Activated naive CD8-positive, alpha-beta T cell treated with anti-CD3 and anti-CD28 coated beads, Interleukin-2, amount 50 U/mL, for 24 hours (primary cell): ENCODE results near the gene SHB.

Experiments used
- ATAC-seq: fragments of 150-1000 bp; cut with Tn5 transposase; one replicate; pipeline ENCODE4 v1.10.0; 2021
- DNase-seq: peaks from one replicate; pipeline ENCODE4 v3.0.0; 2021
- H3K27ac Mint-ChIP-seq: one replicate; pipeline ENCODE4 v1.8.0; 2021; ENCODE audit warnings: mild to moderate bottlenecking, mixed read lengths
- H3K27me3 Mint-ChIP-seq: one replicate; pipeline ENCODE4 v1.8.0; 2021; ENCODE audit warnings: mixed read lengths
- H3K36me3 Mint-ChIP-seq: one replicate; pipeline ENCODE4 v1.8.0; 2021; ENCODE audit warnings: low read depth, mixed read lengths
- H3K4me1 Mint-ChIP-seq: one replicate; pipeline ENCODE4 v1.8.0; 2021; ENCODE audit warnings: mixed read lengths
- H3K4me3 Mint-ChIP-seq: one replicate; pipeline ENCODE4 v1.8.0; 2021; ENCODE audit warnings: mild to moderate bottlenecking, moderate library complexity, mixed read lengths
- H3K9me3 Mint-ChIP-seq: one replicate; pipeline ENCODE4 v1.8.0; 2021; ENCODE audit warnings: mixed read lengths

Gene SHB

GRCh38 chr9:38075272-38075671, 6.2 kb upstream of the SHB start:
- Mint-ChIP-seq H3K4me1 (no peaks in the 10 kb centered on the region), H3K27ac (no peak overlapping the region), H3K27me3 (peaks cover 19% of the 10 kb centered on the region), H3K9me3 (no peaks in the 10 kb centered on the region), H3K4me3 (no peak overlapping the region), H3K36me3 (no peaks in the 10 kb centered on the region)
- ATAC-seq (no peak), DNase-seq (no peak)

GRCh38 chr9:38074441-38074961, 5.5 kb upstream of the SHB start:
- ATAC-seq (no peak), DNase-seq (no peak)
- Mint-ChIP-seq H3K27ac (no peak overlapping the region), H3K36me3 (no peaks in the 10 kb centered on the region), H3K4me3 (no peak overlapping the region), H3K27me3 (peaks cover 17% of the 10 kb centered on the region), H3K4me1 (peaks cover 3% of the 10 kb centered on the region), H3K9me3 (no peaks in the 10 kb centered on the region)

GRCh38 chr9:38073882-38074281, 4.9 kb upstream of the SHB start:
- H3K27ac Mint-ChIP-seq = no peak overlapping the region
- peaks cover 12% of the 10 kb centered on the region for H3K27me3 Mint-ChIP-seq
- ATAC-seq (no peak), DNase-seq (no peak)
- no peaks in the 10 kb centered on the region for H3K9me3 Mint-ChIP-seq
- H3K4me1 Mint-ChIP-seq = peaks cover 5% of the 10 kb centered on the region
- H3K36me3 Mint-ChIP-seq = no peaks in the 10 kb centered on the region
- no peak overlapping the region for H3K4me3 Mint-ChIP-seq

DNA sequence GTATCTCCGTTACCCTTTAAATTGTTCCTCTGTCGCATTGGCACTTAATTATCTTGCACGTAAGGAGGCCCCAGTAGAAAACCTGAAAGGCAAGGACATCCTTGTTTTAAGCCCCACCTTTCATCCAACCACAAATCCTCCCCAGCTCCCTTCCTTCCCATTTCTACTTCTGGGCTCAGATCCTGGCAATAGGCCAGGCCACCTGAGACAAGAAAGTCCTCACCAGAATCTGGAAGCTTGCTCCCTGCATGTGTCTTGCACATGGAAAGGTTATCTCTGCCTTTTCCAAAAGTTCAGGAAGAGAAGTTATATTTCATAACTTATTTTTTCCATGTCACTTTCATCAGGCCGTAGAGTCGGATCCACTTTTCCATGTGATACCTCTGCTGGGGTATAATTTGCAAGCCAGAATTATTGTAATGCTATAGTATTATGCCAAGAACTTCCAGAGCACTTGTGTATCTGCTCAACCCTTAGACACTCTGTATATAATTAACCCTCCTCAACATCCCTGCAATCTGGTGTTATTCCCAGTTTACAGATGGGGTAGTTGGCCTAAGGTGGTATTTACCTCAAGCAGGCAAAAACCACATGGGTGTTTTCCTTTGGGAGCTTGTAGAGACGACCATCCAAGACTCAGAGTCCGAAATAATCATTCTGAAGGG, 2.6 kb upstream of the SHB start:
- H3K4me1 Mint-ChIP-seq = peaks cover 15% of the 10 kb centered on the region
- H3K27me3 Mint-ChIP-seq = peaks cover 11% of the 10 kb centered on the region
- no peak overlapping the region for H3K27ac Mint-ChIP-seq
- H3K9me3 Mint-ChIP-seq = no peaks in the 10 kb centered on the region
- no peak for DNase-seq
- ATAC-seq = no peak
- no peaks in the 10 kb centered on the region for H3K36me3 Mint-ChIP-seq
- H3K4me3 Mint-ChIP-seq = no peak overlapping the region

DNA sequence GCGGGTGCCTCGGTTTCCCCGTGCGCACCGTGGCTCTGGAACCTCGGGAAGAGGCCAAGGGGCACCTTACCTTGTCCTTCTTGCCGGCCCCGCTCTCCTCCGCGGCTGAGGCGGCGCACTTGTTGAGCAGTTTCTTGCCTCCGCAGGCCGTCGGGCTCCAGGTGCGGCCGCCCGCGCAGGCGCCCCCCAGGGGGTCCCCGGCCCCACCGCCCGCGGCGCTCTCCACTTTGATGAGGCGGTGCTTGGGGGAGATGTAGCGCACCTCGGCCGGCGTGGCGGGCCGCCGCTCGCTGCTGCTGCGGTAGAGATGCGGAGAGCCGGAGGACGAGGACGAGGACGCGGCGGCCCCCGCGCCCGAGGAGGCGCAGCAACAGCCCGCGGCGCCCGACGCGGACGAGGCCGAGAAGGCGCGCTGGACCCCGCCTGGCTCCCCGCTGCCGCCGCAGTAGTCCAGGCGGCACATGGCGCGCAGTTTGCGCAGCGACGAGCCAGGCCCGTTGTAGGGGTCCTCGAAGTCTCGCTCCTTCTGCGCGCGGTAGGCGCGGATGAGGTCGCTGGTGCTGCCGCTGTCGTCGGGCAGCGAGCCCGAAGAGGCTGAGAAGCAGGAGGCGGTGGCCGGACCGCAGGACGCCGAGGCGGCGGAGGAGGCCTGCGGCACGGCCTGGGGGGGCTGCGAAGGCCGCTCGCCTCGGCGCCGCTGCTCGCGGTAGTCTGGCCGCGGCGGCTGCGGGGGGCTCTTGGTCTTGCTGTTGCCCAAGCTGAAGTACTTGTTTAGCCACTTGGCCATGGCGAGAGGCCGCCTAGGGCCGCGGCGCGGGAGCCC, 957 bp downstream of the SHB start:
- H3K4me3 Mint-ChIP-seq = peak overlapping the region; percentile 78
- no peaks in the 10 kb centered on the region for H3K9me3 Mint-ChIP-seq
- no peak overlapping the region for H3K27ac Mint-ChIP-seq
- no peaks in the 10 kb centered on the region for H3K36me3 Mint-ChIP-seq
- peaks cover 22% of the 10 kb centered on the region for H3K4me1 Mint-ChIP-seq
- DNase-seq (peak; percentile 16), ATAC-seq (no peak)
- H3K27me3 Mint-ChIP-seq = peaks cover 17% of the 10 kb centered on the region

GRCh38 chr9:38066914-38067858, 1.8 kb downstream of the SHB start:
- Mint-ChIP-seq H3K4me3 (peak overlapping the region; percentile 78), H3K4me1 (peaks cover 22% of the 10 kb centered on the region), H3K36me3 (no peaks in the 10 kb centered on the region), H3K9me3 (no peaks in the 10 kb centered on the region), H3K27ac (no peak overlapping the region), H3K27me3 (peaks cover 17% of the 10 kb centered on the region)
- peak; percentile 12 for DNase-seq
- no peak for ATAC-seq

DNA sequence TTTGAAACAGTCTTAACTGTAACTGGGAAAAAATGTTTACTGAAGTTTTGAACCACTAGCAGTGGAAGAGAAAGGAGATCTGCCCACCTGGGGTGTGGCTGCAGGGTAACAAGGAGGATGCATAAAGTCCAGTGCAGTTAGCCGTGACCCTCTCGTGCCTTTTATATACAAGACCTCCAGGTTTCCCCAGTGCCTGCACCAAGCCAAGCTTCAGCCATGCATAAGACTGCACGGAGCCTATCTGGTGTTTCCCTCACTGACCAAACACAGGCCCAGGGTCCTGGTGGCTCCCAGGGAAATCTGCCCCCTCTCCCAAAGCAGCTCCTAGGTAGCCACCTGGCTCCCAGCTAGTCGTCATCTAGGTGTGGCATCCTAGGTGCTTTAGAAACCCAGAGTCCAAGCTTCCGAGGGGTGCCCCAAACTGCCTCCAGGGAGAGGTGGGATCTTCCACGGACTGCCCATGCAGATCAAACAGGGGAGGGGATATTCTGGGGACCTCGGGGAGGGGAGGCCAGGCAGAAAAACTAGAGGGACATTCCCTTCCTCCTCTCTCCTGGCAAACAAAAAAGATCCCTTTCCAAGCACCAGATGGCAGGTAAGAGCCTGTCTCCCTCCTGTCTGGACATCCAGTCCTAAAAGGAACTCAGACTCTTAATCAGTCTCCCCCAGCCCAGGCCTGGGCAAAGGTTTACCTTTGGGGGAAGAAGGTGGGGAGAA, 2.7 kb downstream of the SHB start:
- Mint-ChIP-seq H3K9me3 (no peaks in the 10 kb centered on the region), H3K4me1 (peaks cover 22% of the 10 kb centered on the region), H3K27ac (no peak overlapping the region), H3K27me3 (peaks cover 17% of the 10 kb centered on the region), H3K4me3 (peak overlapping the region; percentile 78), H3K36me3 (no peaks in the 10 kb centered on the region)
- DNase-seq = no peak
- ATAC-seq = no peak

GRCh38 chr9:38065369-38066075, 3.5 kb downstream of the SHB start:
- Mint-ChIP-seq H3K27ac (no peak overlapping the region), H3K9me3 (no peaks in the 10 kb centered on the region), H3K4me3 (no peak overlapping the region), H3K36me3 (no peaks in the 10 kb centered on the region), H3K4me1 (peaks cover 22% of the 10 kb centered on the region), H3K27me3 (peaks cover 17% of the 10 kb centered on the region)
- DNase-seq (no peak), ATAC-seq (no peak)

DNA sequence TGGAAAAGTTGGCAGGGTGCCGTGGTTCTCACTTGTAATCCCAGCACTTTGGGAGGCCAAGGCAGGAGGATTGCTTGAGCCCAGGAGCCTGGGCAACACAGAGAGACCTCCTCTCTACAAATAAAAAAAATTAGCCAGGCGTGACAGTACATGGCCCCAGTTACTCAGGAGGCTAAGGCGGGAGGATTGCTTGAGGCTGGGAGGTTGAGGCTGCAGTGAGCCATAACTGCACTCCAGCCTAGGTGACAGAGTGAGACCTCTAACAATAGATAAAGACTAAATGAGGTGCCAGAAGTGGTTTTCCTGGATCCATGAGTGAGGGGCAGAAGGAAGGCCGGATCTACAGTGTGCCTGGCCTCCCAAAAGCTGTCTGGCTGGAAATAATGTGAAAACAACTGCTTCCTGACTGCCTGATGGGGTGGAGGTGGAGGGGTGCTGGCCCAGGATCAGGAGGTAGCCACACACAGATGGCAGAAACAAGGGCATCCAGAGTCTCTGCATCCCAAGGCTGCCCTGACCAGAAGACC, 4.1 kb downstream of the SHB start:
- no peak overlapping the region for H3K27ac Mint-ChIP-seq
- no peak overlapping the region for H3K4me3 Mint-ChIP-seq
- peaks cover 22% of the 10 kb centered on the region for H3K4me1 Mint-ChIP-seq
- no peaks in the 10 kb centered on the region for H3K9me3 Mint-ChIP-seq
- DNase-seq = no peak
- no peaks in the 10 kb centered on the region for H3K36me3 Mint-ChIP-seq
- ATAC-seq = no peak
- peaks cover 17% of the 10 kb centered on the region for H3K27me3 Mint-ChIP-seq

DNA sequence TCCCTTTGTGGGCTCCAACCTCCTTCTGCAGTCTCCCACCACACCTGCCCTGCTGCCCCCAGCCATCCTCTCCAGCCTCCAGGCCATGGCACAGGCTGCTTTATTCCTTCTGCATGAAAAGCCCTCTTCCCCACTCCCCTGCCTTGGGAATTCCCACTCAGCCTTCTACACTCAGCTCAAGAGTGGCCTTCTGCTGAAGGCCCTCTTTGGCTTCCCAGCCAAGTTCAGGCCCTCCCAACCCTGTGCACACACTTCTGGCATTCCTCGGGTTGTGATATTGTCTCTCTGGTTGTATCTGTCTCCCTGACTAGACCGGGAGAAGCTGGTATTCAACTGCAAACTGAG, 5.7 kb downstream of the SHB start:
- H3K9me3 Mint-ChIP-seq = no peaks in the 10 kb centered on the region
- no peak overlapping the region for H3K4me3 Mint-ChIP-seq
- peaks cover 18% of the 10 kb centered on the region for H3K4me1 Mint-ChIP-seq

GRCh38 chr9:38062498-38063362, 6.3 kb downstream of the SHB start:
- Mint-ChIP-seq H3K4me1 (peaks cover 18% of the 10 kb centered on the region), H3K27me3 (peaks cover 17% of the 10 kb centered on the region), H3K36me3 (no peaks in the 10 kb centered on the region), H3K9me3 (no peaks in the 10 kb centered on the region), H3K4me3 (no peak overlapping the region), H3K27ac (no peak overlapping the region)
- DNase-seq (no peak), ATAC-seq (no peak)

More for the DNA sequence above, 5.7 kb downstream of the SHB start:
- no peak for DNase-seq
- ATAC-seq = no peak
- Mint-ChIP-seq H3K27ac (no peak overlapping the region), H3K27me3 (peaks cover 17% of the 10 kb centered on the region), H3K36me3 (no peaks in the 10 kb centered on the region)

GRCh38 chr9:38062106-38062497, 6.9 kb downstream of the SHB start:
- H3K4me1 Mint-ChIP-seq = peaks cover 12% of the 10 kb centered on the region
- peaks cover 13% of the 10 kb centered on the region for H3K27me3 Mint-ChIP-seq
- H3K4me3 Mint-ChIP-seq = no peak overlapping the region
- no peak for ATAC-seq
- H3K36me3 Mint-ChIP-seq = no peaks in the 10 kb centered on the region
- no peaks in the 10 kb centered on the region for H3K9me3 Mint-ChIP-seq
- H3K27ac Mint-ChIP-seq = no peak overlapping the region
- DNase-seq = no peak
